Activated CD4-positive, alpha-beta T cell treated with anti-CD3 and anti-CD28 coated beads for 1 hour (primary cell): Measurements from ENCODE around the gene FEZ2.
"Not testable (repeated sequence)": the region's sequence is repeated elsewhere in the genome, so short reads cannot be mapped to it uniquely, and the experiment has no call there.

Source experiments
- DNase-seq: peaks from one replicate; pipeline ENCODE4 v3.0.0-alpha.2; 2020

The FEZ2 gene

GRCh38 chr2:36597532-36598377 is at the start of gene FEZ2:
FEZ2 (minus strand) TSS chr2:36598168; CDS start chr2:36598142, 26 bp downstream.
- peak; percentile 36 for DNase-seq

- no peak for DNase-seq
Measured at GRCh38 chr2:36634981-36635597, 37.1 kb upstream of the FEZ2 start.

GRCh38 chr2:36633470-36634092 is 35.6 kb upstream of the FEZ2 start:
- no peak for DNase-seq

- DNase-seq, result no peak
Measured at GRCh38 chr2:36626756-36627155, 28.8 kb upstream of the FEZ2 start.

- no peak for DNase-seq
Measured at GRCh38 chr2:36626071-36626470, 28.1 kb upstream of the FEZ2 start.

GRCh38 chr2:36625304-36625703 is 27.3 kb upstream of the FEZ2 start:
- DNase-seq, result no peak

GRCh38 chr2:36620321-36620720 is 22.4 kb upstream of the FEZ2 start:
- no peak for DNase-seq

- DNase-seq, result no peak
Measured at GRCh38 chr2:36618381-36618780, 20.4 kb upstream of the FEZ2 start.

- no peak for DNase-seq
Measured at GRCh38 chr2:36616947-36617346, 19.0 kb upstream of the FEZ2 start.

- no peak for DNase-seq
Measured at GRCh38 chr2:36615222-36615621, 17.3 kb upstream of the FEZ2 start.

- no peak for DNase-seq
Measured at GRCh38 chr2:36613801-36614200, 15.8 kb upstream of the FEZ2 start.

GRCh38 chr2:36611316-36611990 is 13.5 kb upstream of the FEZ2 start:
- DNase-seq, result no peak

- no peak for DNase-seq
Measured at GRCh38 chr2:36609507-36609906, 11.5 kb upstream of the FEZ2 start.

GRCh38 chr2:36607947-36608346 is 10.0 kb upstream of the FEZ2 start:
- no peak for DNase-seq

GRCh38 chr2:36606925-36607324 is 9.0 kb upstream of the FEZ2 start:
- DNase-seq, result no peak

GRCh38 chr2:36605273-36605672 is 7.3 kb upstream of the FEZ2 start:
- no peak for DNase-seq

- DNase-seq, result not testable (repeated sequence)
Measured at GRCh38 chr2:36603629-36604028, 5.7 kb upstream of the FEZ2 start.

GRCh38 chr2:36597003-36597531 is 901 bp downstream of the FEZ2 start:
- no peak for DNase-seq

GRCh38 chr2:36596397-36596796 is 1.6 kb downstream of the FEZ2 start:
- DNase-seq, result no peak

GRCh38 chr2:36594849-36595248 is 3.1 kb downstream of the FEZ2 start:
- DNase-seq, result no peak

- no peak for DNase-seq
Measured at GRCh38 chr2:36589230-36589630, 8.7 kb downstream of the FEZ2 start.

GRCh38 chr2:36587556-36587955 is 10.4 kb downstream of the FEZ2 start:
- DNase-seq, result no peak

GRCh38 chr2:36587101-36587500 is 10.9 kb downstream of the FEZ2 start:
- DNase-seq, result no peak
